Duodenal mucosa (tissue), 2 donors: ENCODE measurements around the gene RBBP8NL.

Experiments used
- H3K27ac ChIP-seq: one replicate; pipeline ENCODE4 v1.7.0; 2013; ENCODE audit warnings: low read depth, low read length
- H3K27me3 ChIP-seq, 2 donors: one replicate each; pipeline ENCODE4 v1.7.0; 2013; ENCODE audit warnings: low read length in 2 of 2, control low read depth in 1 of 2; ENCODE audit not compliant: insufficient read depth in 2 of 2, control insufficient read depth in 1 of 2
- H3K36me3 ChIP-seq, 2 donors: one replicate each; pipeline ENCODE4 v1.7.0; 2013; ENCODE audit warnings: low read length in 2 of 2, control low read depth in 1 of 2; ENCODE audit not compliant: insufficient read depth in 2 of 2, control insufficient read depth in 1 of 2
- H3K4me1 ChIP-seq, 2 donors: one replicate each; pipeline ENCODE4 v1.7.0; 2013; ENCODE audit warnings: low read length in 2 of 2, control low read depth in 1 of 2; ENCODE audit not compliant: insufficient read depth in 2 of 2, control insufficient read depth in 1 of 2
- H3K4me3 ChIP-seq, 2 donors: one replicate each; pipeline ENCODE4 v1.7.0; 2013; ENCODE audit warnings: low read length in 2 of 2, low read depth in 1 of 2
- H3K9ac ChIP-seq, 2 donors: one replicate each; pipeline ENCODE4 v1.7.0; 2013; ENCODE audit warnings: low read length in 2 of 2, low read depth in 1 of 2
- H3K9me3 ChIP-seq, 2 donors: one replicate each; pipeline ENCODE4 v1.7.0; 2013; ENCODE audit warnings: low read length in 2 of 2, control low read depth in 1 of 2; ENCODE audit not compliant: control insufficient read depth in 1 of 2

The RBBP8NL gene

GRCh38 chr20:62415354-62416111, 11.8 kb downstream of the RBBP8NL start:
- Histone ChIP-seq H3K9ac (no peak overlapping the region), H3K9me3 (no peaks in the 10 kb centered on the region), H3K4me3 (no peak overlapping the region), H3K36me3 (no peaks in the 10 kb centered on the region), H3K27me3 (no peaks in the 10 kb centered on the region), H3K4me1 (peaks cover 35 to 41% of the 10 kb centered on the region in 2 donors), H3K27ac (no peak overlapping the region)

GRCh38 chr20:62413896-62414481, 13.3 kb downstream of the RBBP8NL start:
- Histone ChIP-seq H3K27me3 (no peaks in the 10 kb centered on the region), H3K36me3 (no peaks in the 10 kb centered on the region), H3K9me3 (no peaks in the 10 kb centered on the region), H3K27ac (peak overlapping the region; percentile 88), H3K4me3 (no peak overlapping the region), H3K9ac (peak overlapping the region in 1 of 2 donors; percentile 48), H3K4me1 (peaks cover 50 to 55% of the 10 kb centered on the region in 2 donors)

GRCh38 chr20:62413025-62413570, 14.2 kb downstream of the RBBP8NL start:
- Histone ChIP-seq H3K4me1 (peaks cover 56 to 61% of the 10 kb centered on the region in 2 donors), H3K36me3 (no peaks in the 10 kb centered on the region), H3K9me3 (no peaks in the 10 kb centered on the region), H3K27ac (peak overlapping the region; percentile 88), H3K4me3 (peak overlapping the region; percentile 22 to 40), H3K27me3 (no peaks in the 10 kb centered on the region), H3K9ac (peak overlapping the region; percentile 48 to 71)

- peak overlapping the region; percentile 71 to 82 for H3K9ac ChIP-seq
- peaks cover 63 to 68% of the 10 kb centered on the region in 2 donors for H3K4me1 ChIP-seq
- no peaks in the 10 kb centered on the region for H3K27me3 ChIP-seq
- no peaks in the 10 kb centered on the region for H3K9me3 ChIP-seq
- H3K4me3 ChIP-seq, result peak overlapping the region; percentile 57 to 64
- peak overlapping the region; percentile 88 for H3K27ac ChIP-seq
- no peaks in the 10 kb centered on the region for H3K36me3 ChIP-seq
These were observed 14.9 kb downstream of the RBBP8NL start for GRCh38 chr20:62412194-62413024.

GRCh38 chr20:62411479-62412193, 15.7 kb downstream of the RBBP8NL start:
- peak overlapping the region; percentile 57 to 64 for H3K4me3 ChIP-seq
- H3K27ac ChIP-seq, result peak overlapping the region; percentile 88
- H3K36me3 ChIP-seq, result no peaks in the 10 kb centered on the region
- H3K27me3 ChIP-seq, result no peaks in the 10 kb centered on the region
- H3K9me3 ChIP-seq, result no peaks in the 10 kb centered on the region
- H3K9ac ChIP-seq, result peak overlapping the region; percentile 71 to 82
- H3K4me1 ChIP-seq, result peaks cover 63 to 70% of the 10 kb centered on the region in 2 donors

- peak overlapping the region; percentile 57 to 64 for H3K4me3 ChIP-seq
- H3K9me3 ChIP-seq, result no peaks in the 10 kb centered on the region
- peak overlapping the region; percentile 88 for H3K27ac ChIP-seq
- H3K27me3 ChIP-seq, result no peaks in the 10 kb centered on the region
- H3K4me1 ChIP-seq, result peaks cover 70 to 77% of the 10 kb centered on the region in 2 donors
- H3K9ac ChIP-seq, result peak overlapping the region; percentile 71 to 82
- H3K36me3 ChIP-seq, result no peaks in the 10 kb centered on the region
These were observed 16.4 kb downstream of the RBBP8NL start for GRCh38 chr20:62410746-62411478.

GRCh38 chr20:62409931-62410745, 17.2 kb downstream of the RBBP8NL start:
- peak overlapping the region; percentile 71 to 82 for H3K9ac ChIP-seq
- no peaks in the 10 kb centered on the region for H3K9me3 ChIP-seq
- H3K36me3 ChIP-seq, result no peaks in the 10 kb centered on the region
- H3K27ac ChIP-seq, result peak overlapping the region; percentile 88
- H3K27me3 ChIP-seq, result no peaks in the 10 kb centered on the region
- H3K4me1 ChIP-seq, result peaks cover 78 to 83% of the 10 kb centered on the region in 2 donors
- H3K4me3 ChIP-seq, result peak overlapping the region; percentile 13 to 57

GRCh38 chr20:62409086-62409853, 18.1 kb downstream of the RBBP8NL start:
- H3K27me3 ChIP-seq, result no peaks in the 10 kb centered on the region
- H3K36me3 ChIP-seq, result no peaks in the 10 kb centered on the region
- peak overlapping the region; percentile 71 to 82 for H3K9ac ChIP-seq
- H3K27ac ChIP-seq, result no peak overlapping the region
- H3K4me1 ChIP-seq, result peaks cover 75 to 76% of the 10 kb centered on the region in 2 donors
- no peaks in the 10 kb centered on the region for H3K9me3 ChIP-seq
- no peak overlapping the region for H3K4me3 ChIP-seq
